22Rv1 (cell line): ENCODE data around the gene NFX1.

Source experiments
- H3K27ac ChIP-seq: fragments of 450-650 bp; 2 replicates; pipeline ENCODE4 v1.5.1; 2017
- CTCF ChIP-seq: fragments of 450-650 bp; IDR thresholded peaks from 2 replicates; pipeline ENCODE4 v1.5.1; 2017; ENCODE audit warnings: mild to moderate bottlenecking
- ZFX ChIP-seq: fragments of 450-650 bp; IDR thresholded peaks from 2 replicates; pipeline ENCODE4 v1.6.1; 2017; ENCODE audit warnings: antibody characterized with exemption, borderline replicate concordance

The NFX1 gene

GRCh38 chr9:33267151-33267767, 23.1 kb upstream of the NFX1 start:
- TF ChIP-seq CTCF (no peak), ZFX (no peak)
- no peak overlapping the region for H3K27ac ChIP-seq

GRCh38 chr9:33270146-33270545, 20.2 kb upstream of the NFX1 start:
- H3K27ac ChIP-seq, result no peak overlapping the region
- TF ChIP-seq CTCF (no peak), ZFX (no peak)

- TF ChIP-seq CTCF, result no peak
- no peak for TF ChIP-seq ZFX
These were observed 18.3 kb upstream of the NFX1 start for GRCh38 chr9:33272061-33272460.

GRCh38 chr9:33273266-33273971, 16.9 kb upstream of the NFX1 start:
- no peak for TF ChIP-seq CTCF
- TF ChIP-seq ZFX, result no peak
- no peak overlapping the region for H3K27ac ChIP-seq

More at GRCh38 chr9:33272061-33272460, 18.3 kb upstream of the NFX1 start:
- no peak overlapping the region for H3K27ac ChIP-seq

GRCh38 chr9:33273972-33274328, 16.4 kb upstream of the NFX1 start:
- TF ChIP-seq CTCF (no peak), ZFX (no peak)
- H3K27ac ChIP-seq, result no peak overlapping the region

- H3K27ac ChIP-seq, result no peak overlapping the region
- no peak for TF ChIP-seq CTCF
- TF ChIP-seq ZFX, result no peak
These were observed 12.8 kb upstream of the NFX1 start for GRCh38 chr9:33277484-33277883.

- H3K27ac ChIP-seq, result no peak overlapping the region
- TF ChIP-seq ZFX, result no peak
- no peak for TF ChIP-seq CTCF
These were observed 4.8 kb upstream of the NFX1 start for GRCh38 chr9:33285502-33285901.
